Activated CD4-positive, alpha-beta T cell treated with anti-CD3 and anti-CD28 coated beads for 36 hours (primary cell): Measurements from ENCODE around the gene PTPN18. TPM values are rescaled to one million over a fixed set of nuclear protein-coding genes. Genes with fewer than 3 reads are reported as not detected.

Experiments used
- ATAC-seq: fragments of 200-7000 bp; cut with Tn5 transposase; one replicate; pipeline ENCODE4 v1.10.0; 2021; ENCODE audit warnings: mild to moderate bottlenecking, moderate library complexity
- CTCF ChIA-PET: fragments of 350-600 bp; sonication (Branson Sonifier 250); formaldehyde crosslinking; loops from one replicate; lab custom pipeline; 2021; ENCODE audit warnings: antibody characterized with exemption; lab: Charles Lee
- POLR2A ChIA-PET: fragments of 350-600 bp; sonication (Branson Sonifier 250); formaldehyde crosslinking; loops from one replicate; lab custom pipeline; 2021; ENCODE audit warnings: antibody characterized with exemption, inconsistent platforms; lab: Charles Lee
- DNase-seq: peaks from one replicate; pipeline ENCODE4 v3.0.0-alpha.2; 2020
- H3K27ac Mint-ChIP-seq: one replicate; pipeline ENCODE4 v1.8.0; 2021; ENCODE audit warnings: mixed read lengths
- H3K27me3 Mint-ChIP-seq: one replicate; pipeline ENCODE4 v1.8.0; 2021; ENCODE audit warnings: mixed read lengths
- H3K36me3 Mint-ChIP-seq: one replicate; pipeline ENCODE4 v1.8.0; 2021; ENCODE audit warnings: low read depth, mixed read lengths
- H3K4me1 Mint-ChIP-seq: one replicate; pipeline ENCODE4 v1.8.0; 2021; ENCODE audit warnings: mixed read lengths
- H3K4me3 Mint-ChIP-seq: one replicate; pipeline ENCODE4 v1.8.0; 2021; ENCODE audit warnings: mild to moderate bottlenecking, moderate library complexity, mixed read lengths
- H3K9me3 Mint-ChIP-seq: one replicate; pipeline ENCODE4 v1.8.0; 2021; ENCODE audit warnings: low read depth, mixed read lengths
- intact Hi-C, 2 experiments: fragments of 100-400 bp; cut with DNase I in 1 of 2; cut with micrococcal nuclease in 1 of 2; formaldehyde crosslinking; loops; one replicate each; pipeline versions ENCODE4 v1.14.2 to v1.15.1; 2022 to 2024; cut with DNase I, micrococcal nuclease
- total RNA-seq, 2 experiments: library from RNA; stranded (reverse); gene quantifications; one replicate each; pipeline ENCODE4 v1.2.3, GENCODE V29; 2021

The PTPN18 gene
- total RNA-seq, 2 experiments from 2014 or later: 41.6 to 49.3 TPM

DNA sequence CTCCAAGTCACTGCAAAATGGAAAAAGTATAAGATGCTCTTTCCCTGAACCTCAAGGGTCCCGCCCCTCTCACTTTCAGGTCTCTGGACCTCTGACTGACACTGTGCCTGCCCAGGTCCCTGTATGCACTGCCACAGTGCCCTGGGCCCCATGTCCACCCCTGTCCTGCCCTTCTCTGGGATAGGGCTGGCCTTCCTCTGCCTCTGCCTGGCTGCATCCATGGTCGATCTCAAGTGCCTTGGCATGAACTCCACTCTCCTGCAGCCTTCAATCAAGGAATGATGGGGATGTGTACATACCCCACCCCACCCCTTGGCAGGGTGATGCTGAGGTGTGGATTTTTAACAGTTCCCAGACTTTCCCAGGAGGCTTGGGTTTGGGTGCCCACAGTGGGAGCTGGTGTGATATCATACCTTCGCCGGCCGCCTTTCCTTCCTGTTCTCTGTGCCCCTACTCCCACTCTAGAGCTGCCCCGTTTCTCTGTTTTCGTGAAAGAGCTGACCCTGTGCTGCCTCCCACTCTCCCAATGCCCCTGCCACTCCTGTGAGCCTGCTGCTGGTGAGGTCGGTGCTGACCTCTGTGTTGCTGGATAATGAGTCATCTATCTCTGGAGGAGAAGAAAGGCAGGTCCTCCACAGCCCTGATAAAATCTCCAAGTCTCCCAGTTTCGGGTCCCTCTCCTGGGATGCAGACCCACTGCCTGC lies 18.9 kb downstream of the PTPN18 start:
- POLR2A ChIA-PET: no interaction called here
- H3K4me1 Mint-ChIP-seq: peaks cover 75% of the 10 kb centered on the region
- CTCF ChIA-PET: no interaction called here
- H3K27me3 Mint-ChIP-seq: no peaks in the 10 kb centered on the region
- intact Hi-C loops: loop anchor here in 1 of 2 experiments (10.0 kb wide), 2 partner anchors 720 to 1120 kb away; partner anchors contain the start of genes FAM168B and MZT2A
- H3K9me3 Mint-ChIP-seq: no peaks in the 10 kb centered on the region
- peak overlapping the region; percentile 63 for H3K27ac Mint-ChIP-seq
- peak overlapping the region; percentile 84 for H3K4me3 Mint-ChIP-seq
- DNase-seq (no peak), ATAC-seq (no peak)
- H3K36me3 Mint-ChIP-seq: peaks cover 49% of the 10 kb centered on the region

DNA sequence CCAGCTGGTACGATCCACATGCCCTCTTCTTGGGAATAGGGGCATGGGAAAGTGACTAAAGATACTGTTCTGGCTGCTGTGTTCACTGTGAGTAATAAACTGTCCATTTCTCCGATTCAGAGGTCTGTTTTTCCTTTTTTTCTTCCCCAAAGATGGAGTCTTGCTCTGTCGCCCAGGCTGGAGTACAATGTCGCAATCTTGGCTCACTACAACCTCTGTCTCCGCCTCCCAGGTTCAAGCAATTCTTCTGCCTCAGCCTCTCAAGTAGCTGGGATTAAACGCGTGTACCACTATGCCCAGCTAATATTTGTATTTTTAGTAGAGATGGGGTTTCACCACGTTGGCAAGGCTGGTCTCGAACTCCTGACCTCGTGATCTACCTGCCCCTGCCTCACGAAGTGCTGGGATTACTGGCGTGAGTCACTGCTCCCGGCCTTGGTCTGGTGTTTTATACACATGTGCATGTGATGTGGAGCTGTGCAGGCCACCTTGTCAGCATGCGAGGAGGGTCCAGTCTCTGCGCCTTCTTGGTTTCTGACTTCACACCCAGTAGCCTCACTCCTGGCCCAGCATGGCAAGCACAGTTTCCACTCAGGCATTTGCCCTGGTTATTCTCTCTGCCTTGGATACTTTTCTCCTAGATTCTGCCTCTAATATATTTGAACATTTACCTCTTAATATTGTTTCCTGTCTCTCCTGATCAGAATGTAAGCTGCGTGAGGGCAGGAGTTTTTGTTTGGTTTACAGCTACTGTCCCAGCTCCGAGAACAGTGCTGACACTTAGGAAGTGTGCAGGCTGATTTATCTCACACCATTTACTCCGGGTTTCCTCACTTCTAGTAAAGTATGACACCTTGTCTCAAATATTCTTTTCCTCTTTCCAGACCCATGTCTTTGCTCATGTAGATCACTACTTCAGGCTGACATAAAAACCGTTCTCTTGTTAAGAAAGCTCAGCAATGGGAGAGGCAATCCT lies 19.7 kb downstream of the PTPN18 start:
- Mint-ChIP-seq H3K27me3 (no peaks in the 10 kb centered on the region), H3K9me3 (no peaks in the 10 kb centered on the region), H3K36me3 (peaks cover 46% of the 10 kb centered on the region), H3K4me1 (peaks cover 75% of the 10 kb centered on the region), H3K4me3 (no peak overlapping the region), H3K27ac (peak overlapping the region; percentile 34)
- DNase-seq: no peak
- ChIA-PET POLR2A (no interaction called here), CTCF (no interaction called here)
- ATAC-seq: no peak
- intact Hi-C loops: loop anchor here in 1 of 2 experiments (10.0 kb wide), 2 partner anchors 719 to 1119 kb away; partner anchors contain the start of genes FAM168B and MZT2A

DNA sequence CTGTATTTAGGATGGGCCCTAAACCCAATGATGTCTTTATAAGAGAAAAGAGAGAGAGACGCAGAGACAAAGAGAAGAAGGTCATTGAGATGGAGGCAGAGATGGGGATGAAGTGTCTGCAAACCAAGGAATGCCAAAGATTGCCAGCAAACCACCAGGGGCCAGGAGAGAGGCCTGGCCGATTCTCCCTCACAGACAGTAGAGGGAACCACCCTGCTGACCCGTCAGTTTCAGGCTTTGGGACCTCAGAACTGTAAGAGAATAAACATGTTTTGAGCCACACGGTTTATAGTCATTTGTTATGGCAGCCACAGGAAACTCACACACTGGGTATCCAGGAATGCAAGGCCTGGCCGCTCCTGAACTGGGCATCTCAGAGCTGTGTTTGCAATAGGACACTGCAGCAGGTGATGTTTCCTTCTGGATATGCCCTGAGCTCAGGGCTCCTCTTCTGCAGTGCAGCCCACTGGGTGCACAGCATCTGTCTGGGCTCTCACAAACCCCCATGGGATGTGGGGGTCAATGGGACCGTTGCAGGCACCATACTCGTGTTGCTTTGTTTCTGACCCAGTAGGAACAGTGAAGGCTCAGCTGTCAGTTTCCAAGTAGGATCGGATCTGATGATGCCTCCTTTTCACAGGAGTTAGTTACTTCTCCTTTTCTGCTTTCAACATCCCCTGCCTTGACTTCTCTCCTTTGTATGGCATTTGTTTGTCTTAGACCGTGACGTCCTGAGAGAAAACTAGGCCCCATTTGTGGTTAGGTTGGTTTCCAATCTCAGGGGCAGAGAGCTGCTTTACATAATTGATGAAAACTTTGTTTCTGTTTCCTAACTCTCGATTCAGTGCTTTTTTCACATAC lies 20.8 kb downstream of the PTPN18 start:
- Mint-ChIP-seq H3K36me3 (peaks cover 41% of the 10 kb centered on the region), H3K27me3 (no peaks in the 10 kb centered on the region), H3K4me3 (no peak overlapping the region), H3K9me3 (no peaks in the 10 kb centered on the region), H3K27ac (peak overlapping the region; percentile 44), H3K4me1 (peaks cover 70% of the 10 kb centered on the region)
- ChIA-PET POLR2A (interaction anchor here (0.7 kb wide), 1 partner anchor 14 kb away, joined by 3 read pairs; no protein-coding TSS in a partner anchor), CTCF (interaction anchor here (0.5 to 1.4 kb wide), 4 partner anchors 11 to 792 kb away, joined by 3 to 4 read pairs (median 3); partner anchors contain the start of gene IMP4)
- no peak for ATAC-seq
- intact Hi-C loops: loop anchor here in 1 of 2 experiments (10.0 kb wide), 2 partner anchors 718 to 1118 kb away; partner anchors contain the start of genes FAM168B and MZT2A
- DNase-seq: no peak

DNA sequence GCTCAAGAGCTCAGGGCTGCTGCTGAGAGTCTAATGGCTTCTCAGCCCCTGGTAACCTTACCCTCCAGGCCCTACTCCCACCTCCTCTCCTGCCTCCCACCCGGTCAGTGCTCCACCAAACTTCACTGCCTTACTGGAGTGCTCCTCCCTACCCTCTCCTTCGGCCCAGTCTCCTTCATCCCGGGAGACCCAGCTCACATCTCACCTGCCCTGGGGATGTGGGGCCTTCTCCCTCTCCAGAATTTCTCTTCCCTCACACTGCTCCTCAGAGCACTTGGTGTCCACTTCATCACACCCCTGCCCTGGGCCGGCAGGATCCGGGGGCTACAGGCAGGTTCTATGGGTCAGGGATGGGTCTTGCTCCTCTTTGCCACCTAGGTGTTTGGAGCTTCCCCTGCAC lies 21.6 kb downstream of the PTPN18 start:
- Mint-ChIP-seq H3K27ac (no peak overlapping the region), H3K27me3 (no peaks in the 10 kb centered on the region), H3K9me3 (no peaks in the 10 kb centered on the region), H3K4me1 (peaks cover 70% of the 10 kb centered on the region), H3K36me3 (peaks cover 47% of the 10 kb centered on the region), H3K4me3 (no peak overlapping the region)
- CTCF ChIA-PET: interaction anchor here (0.7 to 2.6 kb wide), 4 partner anchors 10 to 791 kb away, joined by 3 to 15 read pairs (median 4); partner anchors contain the start of gene IMP4
- ATAC-seq: no peak
- DNase-seq: no peak
- POLR2A ChIA-PET: interaction anchor here (0.7 kb wide), 1 partner anchor 13 kb away, joined by 3 read pairs; no protein-coding TSS in a partner anchor
- intact Hi-C loops: loop anchor here in 1 of 2 experiments (10.0 kb wide), 2 partner anchors 717 to 1117 kb away; partner anchors contain the start of genes FAM168B and MZT2A

DNA sequence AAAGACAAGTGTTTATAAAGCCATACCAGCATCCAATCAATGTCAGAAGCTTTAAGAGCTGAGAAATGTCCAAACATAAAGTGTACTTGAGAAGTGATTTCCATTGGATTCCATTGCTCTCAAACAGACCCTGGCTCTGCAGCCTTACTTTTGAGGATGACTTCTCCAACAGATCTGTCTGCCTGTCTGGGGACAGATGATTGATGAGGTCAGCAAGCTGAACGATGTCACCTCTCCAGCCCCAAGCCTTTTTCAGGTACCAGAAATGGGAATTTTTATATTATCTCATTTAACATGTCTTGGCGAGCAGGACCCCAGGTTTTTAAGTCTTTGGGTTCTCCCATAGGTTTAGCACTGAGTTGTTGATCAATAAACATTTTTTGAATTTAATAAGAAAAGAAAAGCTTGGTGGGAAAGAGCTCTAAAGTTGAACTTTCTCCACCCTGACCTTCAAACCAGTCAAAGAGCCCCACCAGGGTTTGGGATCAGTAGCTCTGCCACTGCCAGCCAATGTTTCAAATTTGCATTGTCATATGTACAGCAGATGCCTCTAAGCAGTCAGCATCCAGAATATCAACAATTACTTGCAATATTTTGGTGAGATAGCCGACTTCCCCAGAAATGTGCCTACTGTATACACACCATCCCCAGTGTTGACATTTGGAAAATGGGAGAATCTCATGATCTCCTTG lies 22.5 kb downstream of the PTPN18 start:
- DNase-seq: no peak
- Mint-ChIP-seq H3K36me3 (peaks cover 51% of the 10 kb centered on the region), H3K4me1 (peaks cover 67% of the 10 kb centered on the region), H3K27ac (no peak overlapping the region), H3K9me3 (no peaks in the 10 kb centered on the region), H3K27me3 (no peaks in the 10 kb centered on the region), H3K4me3 (no peak overlapping the region)
- ChIA-PET CTCF (interaction anchor here (1.5 to 2.6 kb wide), 2 partner anchors 12 to 14 kb away, joined by 7 to 15 read pairs; no protein-coding TSS in a partner anchor), POLR2A (no interaction called here)
- intact Hi-C loops: loop anchor here (1.0 to 10.0 kb wide), 3 partner anchors 24 to 1116 kb away; partner anchors contain the start of genes FAM168B (in 1 of the 2) and MZT2A (in 1 of the 2)
- no peak for ATAC-seq

DNA sequence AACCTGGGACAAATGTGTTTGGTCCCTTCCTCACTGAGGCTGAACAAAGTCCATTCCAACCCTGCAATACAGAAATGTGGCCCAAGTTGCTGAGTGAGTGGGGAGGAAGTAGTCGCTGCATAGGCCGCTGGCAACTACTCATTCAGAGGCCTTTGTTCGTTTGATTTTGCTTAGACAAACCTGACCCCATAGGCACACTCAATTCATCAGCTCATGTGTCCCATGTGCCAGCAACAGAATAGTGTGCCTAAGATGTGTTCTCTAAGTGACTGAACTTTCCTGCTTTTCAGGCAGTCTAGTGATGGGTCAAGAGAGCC lies 23.0 kb downstream of the PTPN18 start:
- ChIA-PET CTCF (interaction anchor here (1.5 to 2.6 kb wide), 2 partner anchors 11 to 13 kb away, joined by 7 to 15 read pairs; no protein-coding TSS in a partner anchor), POLR2A (no interaction called here)
- Mint-ChIP-seq H3K27me3 (no peaks in the 10 kb centered on the region), H3K36me3 (peaks cover 45% of the 10 kb centered on the region), H3K9me3 (no peaks in the 10 kb centered on the region), H3K4me1 (peaks cover 62% of the 10 kb centered on the region), H3K27ac (no peak overlapping the region), H3K4me3 (no peak overlapping the region)
- DNase-seq (no peak), ATAC-seq (no peak)
- intact Hi-C loops: loop anchor here (1.0 to 10.0 kb wide), 4 partner anchors 12 to 1116 kb away; partner anchors contain the start of genes FAM168B (in 1 of the 2) and MZT2A (in 1 of the 2)

DNA sequence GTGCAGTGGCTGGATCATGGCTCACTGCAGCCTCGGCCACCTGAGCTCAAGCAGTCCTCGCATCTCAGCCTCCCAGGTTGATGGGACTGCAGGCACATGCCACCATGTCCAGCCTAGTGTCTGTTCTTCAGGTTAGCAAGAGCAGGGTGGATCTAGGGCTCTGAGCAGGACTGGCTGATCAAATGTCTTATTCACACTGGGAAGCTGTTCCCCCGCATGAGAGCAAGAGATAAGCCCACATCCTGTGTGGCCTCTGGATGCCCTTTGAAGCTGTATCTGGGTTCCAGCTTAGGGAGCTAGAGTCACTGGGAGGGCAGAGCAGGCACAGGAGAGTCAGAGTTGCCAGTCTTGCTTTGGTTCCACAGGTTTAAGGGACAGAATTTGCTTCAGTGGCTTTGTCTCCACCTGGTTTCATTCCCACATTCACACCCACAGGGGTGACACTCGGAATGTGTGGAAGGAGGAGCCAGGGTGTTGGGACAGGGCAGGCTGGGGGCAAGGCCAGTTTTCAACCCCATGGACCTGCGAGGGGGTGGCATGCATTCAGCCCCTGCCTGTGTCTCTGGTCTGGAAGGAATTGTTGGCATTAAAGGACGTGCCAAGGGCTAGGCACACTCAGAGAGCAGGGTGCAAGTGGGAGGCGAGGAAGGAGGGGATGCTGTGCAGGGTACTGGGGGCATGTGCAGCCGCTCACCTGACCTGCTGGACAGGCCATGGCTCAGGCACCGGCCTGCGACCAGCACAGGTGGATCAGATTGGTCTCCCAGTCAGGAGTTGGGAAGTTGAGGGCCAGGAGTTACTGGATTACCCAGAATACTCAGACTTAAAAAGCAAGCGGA lies 24.5 kb downstream of the PTPN18 start:
- intact Hi-C loops: no loop called here
- DNase-seq (peak; percentile 61), ATAC-seq (peak; percentile 87)
- ChIA-PET POLR2A (no interaction called here), CTCF (interaction anchor here (0.7 to 2.6 kb wide), 4 partner anchors 9 to 48 kb away, joined by 3 to 15 read pairs (median 6); no protein-coding TSS in a partner anchor)
- Mint-ChIP-seq H3K27ac (peak overlapping the region; percentile 70), H3K9me3 (no peaks in the 10 kb centered on the region), H3K4me3 (no peak overlapping the region), H3K27me3 (no peaks in the 10 kb centered on the region), H3K36me3 (peaks cover 34% of the 10 kb centered on the region), H3K4me1 (peaks cover 48% of the 10 kb centered on the region)

DNA sequence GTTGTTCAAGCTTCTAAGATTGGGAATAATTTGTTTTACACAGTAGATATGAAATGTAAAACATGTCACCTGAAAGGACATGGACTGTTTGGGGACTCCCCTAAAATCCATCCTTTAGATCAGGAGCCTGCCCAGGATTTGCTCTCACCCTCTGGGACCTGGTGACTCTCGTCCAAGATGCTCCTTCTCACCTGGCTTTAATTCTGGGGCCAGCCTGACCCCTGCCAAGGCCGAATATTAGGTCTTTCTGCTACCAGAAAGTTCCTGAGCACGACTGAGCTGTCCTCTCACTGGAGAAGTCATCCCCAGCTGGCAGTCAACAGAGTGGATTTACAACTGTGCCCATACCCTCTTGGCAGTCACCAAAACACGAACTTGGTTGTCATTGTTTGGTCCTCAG lies 25.3 kb downstream of the PTPN18 start:
- no peak overlapping the region for H3K27ac Mint-ChIP-seq
- H3K4me1 Mint-ChIP-seq: peaks cover 41% of the 10 kb centered on the region
- peaks cover 26% of the 10 kb centered on the region for H3K36me3 Mint-ChIP-seq
- ATAC-seq (no peak), DNase-seq (no peak)
- ChIA-PET CTCF (interaction anchor here (1.1 kb wide), 1 partner anchor 8 kb away, joined by 4 read pairs; no protein-coding TSS in a partner anchor), POLR2A (no interaction called here)
- no peak overlapping the region for H3K4me3 Mint-ChIP-seq
- intact Hi-C loops: no loop called here
- H3K27me3 Mint-ChIP-seq: no peaks in the 10 kb centered on the region
- no peaks in the 10 kb centered on the region for H3K9me3 Mint-ChIP-seq

DNA sequence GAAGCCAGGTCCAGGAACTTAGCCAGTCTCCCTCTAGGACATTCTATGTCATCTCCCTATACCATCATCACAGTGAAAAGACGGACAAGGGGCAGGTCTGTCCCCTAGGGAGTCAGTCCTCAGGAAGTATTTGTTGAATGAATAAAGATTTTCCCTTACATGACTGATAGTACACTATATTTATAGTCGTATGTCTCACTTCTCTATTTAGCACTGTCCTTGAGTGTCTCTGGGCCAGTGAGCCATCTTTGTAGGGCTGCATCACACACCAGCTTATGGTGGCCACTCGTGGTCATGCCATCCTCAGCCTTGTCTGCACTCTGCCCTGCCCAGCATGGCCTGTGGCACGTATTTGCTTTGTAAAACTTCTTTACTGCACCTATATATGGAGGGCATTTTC lies 25.8 kb downstream of the PTPN18 start:
- peaks cover 36% of the 10 kb centered on the region for H3K4me1 Mint-ChIP-seq
- no peaks in the 10 kb centered on the region for H3K27me3 Mint-ChIP-seq
- H3K27ac Mint-ChIP-seq: no peak overlapping the region
- H3K36me3 Mint-ChIP-seq: peaks cover 23% of the 10 kb centered on the region
- DNase-seq (no peak), ATAC-seq (no peak)
- POLR2A ChIA-PET: no interaction called here
- no peaks in the 10 kb centered on the region for H3K9me3 Mint-ChIP-seq
- H3K4me3 Mint-ChIP-seq: no peak overlapping the region
- CTCF ChIA-PET: interaction anchor here (1.1 kb wide), 1 partner anchor 9 kb away, joined by 4 read pairs; no protein-coding TSS in a partner anchor
- intact Hi-C loops: no loop called here
